OCI-LY1 (cell line): ENCODE data around the gene OR2W1.

Experiments
- H2AFZ ChIP-seq: fragments of 200-600 bp; sonication (generic), shearing (Covaris generic); 2 replicates; pipeline ENCODE4 v1.6.0; 2014; ENCODE audit warnings: antibody characterized with exemption, mild to moderate bottlenecking, low read length
- H3F3A ChIP-seq: fragments of 200-600 bp; sonication (generic), shearing (Covaris generic); 2 replicates; pipeline ENCODE4 v1.6.0; 2014; ENCODE audit warnings: mild to moderate bottlenecking, antibody characterized with exemption, low read length, moderate library complexity; ENCODE audit not compliant: insufficient read depth
- H3K27ac ChIP-seq: fragments of 200-600 bp; sonication (generic); 2 replicates; pipeline ENCODE4 v1.5.1; 2014; ENCODE audit warnings: low read length, mixed run types, mild to moderate bottlenecking, low read depth; ENCODE audit not compliant: poor library complexity, severe bottlenecking
- H3K27me3 ChIP-seq: fragments of 200-600 bp; sonication (generic); 2 replicates; pipeline ENCODE4 v1.6.0; 2014; ENCODE audit warnings: antibody characterized with exemption, mild to moderate bottlenecking, low read length, moderate library complexity; ENCODE audit not compliant: insufficient read depth
- H3K36me3 ChIP-seq: fragments of 200-600 bp; sonication (generic); 2 replicates; pipeline ENCODE4 v1.6.1; 2014; ENCODE audit warnings: mild to moderate bottlenecking, antibody characterized with exemption, low read length, moderate library complexity, mixed read lengths; ENCODE audit not compliant: insufficient read depth
- H3K4me1 ChIP-seq: fragments of 200-600 bp; sonication (generic); 2 replicates; pipeline ENCODE4 v1.5.1; 2014; ENCODE audit warnings: mild to moderate bottlenecking, low read length, moderate library complexity; ENCODE audit not compliant: insufficient read depth, severe bottlenecking
- H3K4me2 ChIP-seq: fragments of 200-600 bp; sonication (generic), shearing (Covaris generic); 2 replicates; pipeline ENCODE4 v1.6.1; 2014; ENCODE audit warnings: low read length
- H3K4me3 ChIP-seq: fragments of 200-600 bp; sonication (generic); 2 replicates; pipeline ENCODE4 v1.5.1; 2014; ENCODE audit warnings: low read length, low read depth, mild to moderate bottlenecking, mixed read lengths; ENCODE audit not compliant: poor library complexity, severe bottlenecking
- H3K79me2 ChIP-seq: fragments of 200-600 bp; shearing (Covaris generic); 2 replicates; pipeline ENCODE4 v1.6.1; 2016; ENCODE audit warnings: mixed run types, low read length, mixed read lengths; ENCODE audit not compliant: insufficient read depth
- H3K9ac ChIP-seq: fragments of 200-600 bp; sonication (generic), shearing (Covaris generic); 2 replicates; pipeline ENCODE4 v1.6.1; 2014; ENCODE audit warnings: mild to moderate bottlenecking, low read length, mixed read lengths
- H3K9me2 ChIP-seq: fragments of 200-600 bp; sonication (generic), shearing (Covaris generic); 2 replicates; pipeline ENCODE4 v1.6.1; 2014; ENCODE audit warnings: low read depth, mild to moderate bottlenecking, low read length, mixed read lengths
- H3K9me3 ChIP-seq: fragments of 200-600 bp; shearing (Covaris generic); 2 replicates; pipeline ENCODE4 v1.6.1; 2014; ENCODE audit warnings: low read length, mixed read lengths
- H4K20me1 ChIP-seq: fragments of 200-600 bp; sonication (generic), shearing (Covaris generic); 2 replicates; pipeline ENCODE4 v1.6.0; 2016; ENCODE audit warnings: mild to moderate bottlenecking, low read length; ENCODE audit not compliant: insufficient read depth
- EZH2 ChIP-seq: fragments of 200-600 bp; sonication (generic), shearing (Covaris generic); IDR thresholded peaks from 2 replicates; pipeline ENCODE4 v1.8.0; 2017; ENCODE audit warnings: borderline replicate concordance, mixed run types, mild to moderate bottlenecking, antibody characterized with exemption, low read length, moderate library complexity, mixed read lengths
- TF ChIP-seq, protein P1 (sequence below): fragments of 200-600 bp; sonication (generic), shearing (Covaris generic); IDR thresholded peaks from 2 replicates; pipeline ENCODE4 v1.5.1; 2017; ENCODE audit warnings: mild to moderate bottlenecking, antibody characterized with exemption, low read length, moderate library complexity, mixed read lengths

OR2W1 gene

GRCh38 chr6:28995093-28995650 lies 49.8 kb downstream of the OR2W1 start:
- TF ChIP-seq, protein P1, sequence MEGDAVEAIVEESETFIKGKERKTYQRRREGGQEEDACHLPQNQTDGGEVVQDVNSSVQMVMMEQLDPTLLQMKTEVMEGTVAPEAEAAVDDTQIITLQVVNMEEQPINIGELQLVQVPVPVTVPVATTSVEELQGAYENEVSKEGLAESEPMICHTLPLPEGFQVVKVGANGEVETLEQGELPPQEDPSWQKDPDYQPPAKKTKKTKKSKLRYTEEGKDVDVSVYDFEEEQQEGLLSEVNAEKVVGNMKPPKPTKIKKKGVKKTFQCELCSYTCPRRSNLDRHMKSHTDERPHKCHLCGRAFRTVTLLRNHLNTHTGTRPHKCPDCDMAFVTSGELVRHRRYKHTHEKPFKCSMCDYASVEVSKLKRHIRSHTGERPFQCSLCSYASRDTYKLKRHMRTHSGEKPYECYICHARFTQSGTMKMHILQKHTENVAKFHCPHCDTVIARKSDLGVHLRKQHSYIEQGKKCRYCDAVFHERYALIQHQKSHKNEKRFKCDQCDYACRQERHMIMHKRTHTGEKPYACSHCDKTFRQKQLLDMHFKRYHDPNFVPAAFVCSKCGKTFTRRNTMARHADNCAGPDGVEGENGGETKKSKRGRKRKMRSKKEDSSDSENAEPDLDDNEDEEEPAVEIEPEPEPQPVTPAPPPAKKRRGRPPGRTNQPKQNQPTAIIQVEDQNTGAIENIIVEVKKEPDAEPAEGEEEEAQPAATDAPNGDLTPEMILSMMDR = no peak
- no peak for TF ChIP-seq EZH2
- no peaks in the 10 kb centered on the region for H3K9me2 ChIP-seq
- H3K27me3 ChIP-seq = no peaks in the 10 kb centered on the region
- no peaks in the 10 kb centered on the region for H3K4me1 ChIP-seq
- H3K4me3 ChIP-seq = no peak overlapping the region
- H4K20me1 ChIP-seq = no peaks in the 10 kb centered on the region
- H3K36me3 ChIP-seq = no peaks in the 10 kb centered on the region
- H3K9me3 ChIP-seq = no peaks in the 10 kb centered on the region
- no peaks in the 10 kb centered on the region for H3K79me2 ChIP-seq
- no peak overlapping the region for H3K4me2 ChIP-seq
- H2AFZ ChIP-seq = no peak overlapping the region
- H3K27ac ChIP-seq = no peak overlapping the region
- no peak overlapping the region for H3K9ac ChIP-seq
- H3F3A ChIP-seq = no peaks in the 10 kb centered on the region
